Subcutaneous abdominal adipose tissue (tissue), 5 donors: Measurements from ENCODE around the gene CEP83.
"Not testable (repeated sequence)": the region's sequence is repeated elsewhere in the genome, so short reads cannot be mapped to it uniquely, and the experiment has no call there.

Source experiments
- H3K27ac ChIP-seq: one replicate; pipeline ENCODE4 v1.7.0; 2013; ENCODE audit warnings: low read depth, mild to moderate bottlenecking, inconsistent platforms, low read length, moderate library complexity
- H3K27me3 ChIP-seq, 5 donors: one replicate each; pipeline ENCODE4 v1.7.0; 2013; ENCODE audit warnings: low read length in 5 of 5, inconsistent platforms in 1 of 5; ENCODE audit not compliant: control insufficient read depth in 5 of 5, insufficient read depth in 4 of 5
- H3K36me3 ChIP-seq, 5 donors: one replicate each; pipeline ENCODE4 v1.7.0; 2013; ENCODE audit warnings: low read length in 5 of 5; ENCODE audit not compliant: control insufficient read depth in 5 of 5, insufficient read depth in 5 of 5
- H3K4me1 ChIP-seq, 5 donors: one replicate each; pipeline ENCODE4 v1.7.0; 2013; ENCODE audit warnings: low read length in 5 of 5, mild to moderate bottlenecking in 3 of 5, moderate library complexity in 1 of 5; ENCODE audit not compliant: control insufficient read depth in 5 of 5, insufficient read depth in 5 of 5
- H3K4me3 ChIP-seq, 5 donors: one replicate each; pipeline ENCODE4 v1.7.0; 2013; ENCODE audit warnings: low read length in 5 of 5, low read depth in 1 of 5
- H3K9ac ChIP-seq, 5 donors: one replicate each; pipeline ENCODE4 v1.7.0; 2013; ENCODE audit warnings: low read length in 5 of 5, mild to moderate bottlenecking in 4 of 5, moderate library complexity in 3 of 5
- H3K9me3 ChIP-seq, 5 donors: one replicate each; pipeline ENCODE4 v1.7.0; 2013; ENCODE audit warnings: low read length in 5 of 5; ENCODE audit not compliant: control insufficient read depth in 5 of 5
- donor health status: healthy.
- donor health status: healthy.
- donor health status: healthy.
- donor health status: healthy.
- donor health status: healthy.

The CEP83 gene

DNA sequence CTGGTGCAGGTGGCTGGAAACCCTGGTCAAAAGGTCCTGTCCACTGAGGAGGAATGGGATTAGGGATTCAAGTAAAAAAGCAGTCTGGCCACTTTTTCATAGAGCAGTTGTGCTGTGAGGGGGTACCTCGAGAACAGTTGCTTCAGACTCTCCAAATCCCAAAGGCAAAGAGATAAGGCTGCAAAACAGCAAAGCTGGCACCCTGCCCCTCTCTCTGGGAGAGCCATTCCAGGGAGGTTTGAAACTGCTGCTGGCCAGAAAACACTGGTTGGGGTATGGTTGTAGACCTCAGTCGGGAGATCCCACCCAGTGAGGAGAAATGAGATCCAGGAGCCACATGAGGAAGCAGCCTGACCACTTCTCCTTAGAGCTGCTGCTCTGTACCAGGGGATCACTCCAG is 137.3 kb downstream of the CEP83 start:
- H3K27ac ChIP-seq, result no peak overlapping the region
- peaks cover 5 to 23% (median 19%) of the 10 kb centered on the region in 5 donors for H3K36me3 ChIP-seq
- H3K9ac ChIP-seq, result no peak overlapping the region
- no peak overlapping the region for H3K4me3 ChIP-seq
- H3K4me1 ChIP-seq, result no peaks in the 10 kb centered on the region
- H3K9me3 ChIP-seq, result peaks cover 0 to 7% (median 3%) of the 10 kb centered on the region in 5 donors
- no peaks in the 10 kb centered on the region for H3K27me3 ChIP-seq

DNA sequence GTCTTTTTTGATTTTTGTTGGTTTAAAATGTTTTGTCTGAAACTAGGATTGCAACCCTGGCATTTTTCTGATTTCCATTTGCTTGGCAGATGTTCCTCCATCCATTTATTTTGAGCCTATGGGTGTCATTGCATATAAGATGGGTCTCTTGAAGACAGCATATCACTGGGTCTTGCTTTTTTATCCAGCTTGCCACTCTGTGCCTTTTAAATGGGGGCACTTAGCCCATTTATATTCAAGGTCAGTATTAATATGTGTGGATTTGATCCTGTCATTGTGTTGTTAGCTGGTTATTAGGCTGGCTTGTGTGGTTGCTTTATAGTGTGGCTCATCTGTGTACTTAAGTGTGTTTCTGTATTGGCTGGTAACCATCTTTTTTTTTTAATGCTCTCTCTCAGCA is 139.6 kb downstream of the CEP83 start:
- H3K4me1 ChIP-seq, result no peaks in the 10 kb centered on the region
- H3K9ac ChIP-seq, result no peak overlapping the region
- no peak overlapping the region for H3K27ac ChIP-seq
- peaks cover 0 to 7% (median 3%) of the 10 kb centered on the region in 5 donors for H3K9me3 ChIP-seq
- H3K27me3 ChIP-seq, result no peaks in the 10 kb centered on the region
- no peak overlapping the region for H3K4me3 ChIP-seq
- peaks cover 0 to 20% (median 15%) of the 10 kb centered on the region in 5 donors for H3K36me3 ChIP-seq

DNA sequence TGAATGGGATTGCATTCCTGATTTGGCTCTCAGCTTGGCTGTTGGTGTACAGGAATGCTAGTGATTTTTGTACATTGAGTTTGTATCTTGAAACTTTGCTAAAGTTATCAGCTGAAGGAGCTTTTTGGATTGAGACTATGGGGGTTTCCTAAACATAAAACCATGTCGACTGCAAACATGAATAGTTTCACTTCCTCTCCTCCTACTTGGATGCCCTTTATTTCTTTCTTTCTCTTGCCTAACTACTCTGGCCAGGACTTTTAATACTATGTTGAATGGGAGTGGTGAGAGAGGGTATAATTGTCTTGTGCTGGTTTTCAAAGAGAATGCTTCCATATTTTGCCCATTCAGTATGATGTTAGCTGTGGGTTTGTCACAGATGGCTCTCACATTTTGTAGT is 141.5 kb downstream of the CEP83 start:
- Histone ChIP-seq H3K9ac (no peak overlapping the region), H3K27me3 (no peaks in the 10 kb centered on the region), H3K4me1 (no peaks in the 10 kb centered on the region), H3K36me3 (peaks cover 0 to 15% (median 9%) of the 10 kb centered on the region in 5 donors), H3K9me3 (peaks cover 0 to 7% (median 3%) of the 10 kb centered on the region in 5 donors), H3K4me3 (no peak overlapping the region), H3K27ac (no peak overlapping the region)

DNA sequence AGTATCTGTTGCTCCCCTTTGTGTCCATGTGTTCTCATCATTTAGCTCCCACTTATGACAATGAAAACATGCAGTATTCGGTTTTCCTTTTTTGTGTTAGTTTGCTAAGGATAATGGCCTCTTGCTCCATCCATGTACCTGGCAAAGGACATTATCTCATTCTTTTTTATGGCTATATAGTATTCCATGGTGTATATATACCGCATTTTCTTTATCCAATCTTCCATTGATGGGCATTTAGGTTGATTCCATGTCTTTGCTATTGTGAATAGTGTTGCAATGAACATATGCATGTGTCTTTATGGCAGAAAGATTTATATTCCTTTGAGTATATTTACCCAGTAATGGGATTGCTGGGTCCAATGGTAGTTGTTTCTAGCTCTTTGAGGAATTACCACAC is 143.1 kb downstream of the CEP83 start:
- H3K9me3 ChIP-seq, H3K4me1 ChIP-seq, H3K9ac ChIP-seq, H3K36me3 ChIP-seq, H3K27me3 ChIP-seq, H3K27ac ChIP-seq, H3K4me3 ChIP-seq: not testable (repeated sequence)

DNA sequence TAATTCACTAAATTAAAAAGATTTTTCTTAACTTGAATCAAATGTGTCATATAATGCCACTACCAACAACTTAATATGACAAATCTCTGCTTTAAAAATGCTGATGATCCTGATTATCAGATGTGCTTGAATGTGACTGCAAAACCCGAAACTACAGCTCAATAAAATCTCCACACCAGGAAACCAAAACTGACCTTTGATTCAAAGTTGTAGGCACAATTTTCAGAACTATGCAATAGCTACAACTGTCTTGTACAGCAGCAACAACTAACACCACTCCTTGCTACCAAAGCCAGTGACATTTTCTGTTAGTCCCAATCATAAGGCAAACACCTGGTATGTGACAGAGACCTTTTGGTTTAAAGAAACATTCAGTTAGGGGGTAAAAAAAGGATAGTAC is 147.3 kb downstream of the CEP83 start:
- no peak overlapping the region for H3K9ac ChIP-seq
- H3K27me3 ChIP-seq, result no peaks in the 10 kb centered on the region
- H3K4me1 ChIP-seq, result no peaks in the 10 kb centered on the region
- no peaks in the 10 kb centered on the region for H3K9me3 ChIP-seq
- H3K4me3 ChIP-seq, result no peak overlapping the region
- no peak overlapping the region for H3K27ac ChIP-seq
- peaks cover 2 to 18% (median 8%) of the 10 kb centered on the region in 5 donors for H3K36me3 ChIP-seq

DNA sequence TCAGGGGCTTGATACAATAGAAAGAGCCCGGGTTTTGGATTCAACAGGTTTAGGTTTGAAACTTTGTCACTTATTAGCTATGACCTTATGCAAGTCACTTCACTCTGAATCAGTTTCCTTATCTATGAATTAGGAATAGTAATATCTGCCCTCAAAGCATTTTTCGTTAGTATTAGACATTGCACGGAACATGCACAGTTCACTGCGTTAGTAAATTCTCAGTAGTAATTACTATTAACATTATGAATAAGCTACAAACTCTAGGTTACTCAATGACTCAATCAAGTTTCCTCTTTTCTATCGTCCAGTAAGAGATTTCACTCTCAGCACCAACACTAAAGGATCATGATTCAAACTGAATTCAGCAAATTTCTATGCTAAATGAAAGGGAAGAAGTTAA is 150.3 kb downstream of the CEP83 start:
- H3K36me3 ChIP-seq, result peaks cover 16 to 40% (median 29%) of the 10 kb centered on the region in 5 donors
- H3K4me3 ChIP-seq, result no peak overlapping the region
- H3K9ac ChIP-seq, result no peak overlapping the region
- no peaks in the 10 kb centered on the region for H3K27me3 ChIP-seq
- no peaks in the 10 kb centered on the region for H3K9me3 ChIP-seq
- no peak overlapping the region for H3K27ac ChIP-seq
- no peaks in the 10 kb centered on the region for H3K4me1 ChIP-seq

DNA sequence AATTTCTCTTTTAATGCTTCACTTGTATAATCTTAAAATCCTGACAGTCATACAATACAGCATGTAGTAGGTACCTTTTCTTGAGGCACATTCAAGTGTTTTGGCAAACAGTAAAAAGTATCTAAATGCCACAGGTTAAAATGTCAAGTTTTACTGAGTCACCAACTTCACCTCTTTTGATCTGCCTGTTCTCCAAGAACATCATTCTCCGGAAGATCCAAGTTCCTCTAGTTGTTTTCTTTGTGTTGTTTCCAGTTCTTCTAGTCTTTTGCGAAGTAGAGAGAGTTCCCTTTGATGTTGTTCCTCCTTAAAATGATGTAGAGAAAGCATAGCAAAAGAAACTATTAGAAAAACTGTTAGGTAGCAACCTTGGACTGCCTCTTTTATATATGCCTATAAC is 151.1 kb downstream of the CEP83 start:
- no peaks in the 10 kb centered on the region for H3K27me3 ChIP-seq

DNA sequence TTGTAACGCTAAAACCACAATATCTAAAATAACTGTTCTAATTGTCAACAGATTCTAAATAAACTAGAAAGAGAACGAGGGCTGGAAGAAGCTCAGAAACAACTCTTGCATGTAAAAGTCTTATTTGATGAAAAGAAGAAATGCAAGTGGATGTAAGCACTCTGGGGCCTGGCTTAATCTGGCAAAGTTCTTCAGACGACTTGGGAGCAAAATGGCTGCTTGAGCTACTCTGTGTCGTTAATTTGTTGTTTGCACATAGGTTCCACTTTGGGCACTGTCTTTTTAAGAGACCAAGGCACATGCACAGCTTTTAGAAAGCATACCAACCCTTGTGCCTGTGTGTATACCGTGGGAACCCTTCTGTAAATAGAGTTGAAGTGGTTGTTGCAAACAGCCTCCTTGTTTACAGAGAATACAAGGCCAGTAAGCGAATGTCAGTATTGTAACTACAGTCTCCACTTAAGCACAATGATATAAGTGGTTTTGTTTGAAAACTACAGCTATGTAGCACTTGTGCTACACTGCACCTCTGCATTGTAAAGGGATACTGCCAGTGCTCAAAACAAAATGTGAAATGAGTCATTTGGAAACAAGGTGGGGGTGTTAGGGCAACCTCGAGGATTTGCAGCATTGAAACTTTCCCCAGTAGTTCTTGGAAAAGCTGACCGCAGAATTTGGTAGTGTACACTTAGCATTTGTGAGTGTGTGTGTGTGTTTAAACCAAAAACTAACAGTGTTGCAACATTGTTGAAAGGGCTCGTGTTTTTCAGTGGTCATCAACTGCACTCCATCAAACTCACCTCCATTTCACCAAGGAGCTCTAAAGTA is 154.3 kb downstream of the CEP83 start:
- Histone ChIP-seq H3K9ac (no peak overlapping the region), H3K27ac (no peak overlapping the region), H3K4me1 (no peaks in the 10 kb centered on the region), H3K36me3 (peaks cover 18 to 51% (median 42%) of the 10 kb centered on the region in 5 donors), H3K9me3 (no peaks in the 10 kb centered on the region), H3K27me3 (no peaks in the 10 kb centered on the region), H3K4me3 (no peak overlapping the region)

More for the DNA sequence above, 151.1 kb downstream of the CEP83 start:
- Histone ChIP-seq H3K4me1 (no peaks in the 10 kb centered on the region), H3K4me3 (no peak overlapping the region), H3K9ac (no peak overlapping the region), H3K36me3 (peaks cover 17 to 40% (median 34%) of the 10 kb centered on the region in 5 donors), H3K27ac (no peak overlapping the region), H3K9me3 (no peaks in the 10 kb centered on the region)

DNA sequence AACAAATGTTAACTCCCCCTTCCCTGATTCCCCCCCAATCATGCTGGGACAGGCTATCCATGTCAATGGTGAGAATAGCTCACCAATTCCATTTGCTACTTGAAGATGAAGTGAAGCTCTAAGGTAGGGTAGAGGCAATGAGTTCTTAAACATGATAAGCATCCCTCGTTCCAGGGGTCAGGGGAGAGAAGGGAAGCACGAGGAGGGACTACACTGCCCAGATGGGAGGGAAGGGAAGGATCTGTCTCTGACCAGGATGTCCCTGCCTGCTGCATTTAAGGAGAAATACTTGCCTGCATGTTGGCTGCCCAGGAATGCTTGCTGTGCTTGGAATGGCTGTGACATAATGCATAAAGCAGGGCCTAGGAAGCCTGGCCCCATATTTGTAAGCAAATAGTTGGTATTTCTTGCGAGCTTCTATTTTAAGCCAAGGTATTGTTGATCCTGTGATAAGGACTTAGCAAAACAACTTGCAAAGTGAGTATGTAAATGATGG is 155.1 kb downstream of the CEP83 start:
- Histone ChIP-seq H3K27ac (no peak overlapping the region), H3K4me1 (no peaks in the 10 kb centered on the region), H3K36me3 (peaks cover 18 to 55% (median 45%) of the 10 kb centered on the region in 5 donors)

DNA sequence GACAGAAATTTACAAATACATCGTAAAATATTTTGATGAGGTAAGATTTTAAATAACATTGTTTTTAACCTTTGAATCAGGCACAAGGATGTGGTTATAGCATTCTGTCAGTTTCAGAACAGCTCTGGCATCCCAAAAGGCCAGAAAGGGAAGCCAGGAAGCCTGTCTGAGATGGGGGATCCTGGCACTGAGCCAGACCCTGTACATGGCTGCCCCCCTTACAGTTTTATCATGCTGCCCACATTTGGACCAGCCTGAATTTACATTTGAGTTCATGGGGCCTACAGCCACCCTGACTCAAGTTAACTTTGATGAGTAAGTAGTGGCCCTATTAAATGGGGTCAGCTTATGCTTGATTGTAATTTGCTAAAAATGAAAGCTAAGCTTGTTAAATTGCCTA is 155.7 kb downstream of the CEP83 start:
- no peak overlapping the region for H3K27ac ChIP-seq
- H3K9me3 ChIP-seq, result no peaks in the 10 kb centered on the region
- H3K9ac ChIP-seq, result no peak overlapping the region
- H3K4me1 ChIP-seq, result no peaks in the 10 kb centered on the region
- no peak overlapping the region for H3K4me3 ChIP-seq
- H3K27me3 ChIP-seq, result no peaks in the 10 kb centered on the region
- peaks cover 18 to 54% (median 40%) of the 10 kb centered on the region in 5 donors for H3K36me3 ChIP-seq

More for the DNA sequence above, 155.1 kb downstream of the CEP83 start:
- Histone ChIP-seq H3K9ac (no peak overlapping the region), H3K27me3 (no peaks in the 10 kb centered on the region), H3K4me3 (no peak overlapping the region), H3K9me3 (no peaks in the 10 kb centered on the region)
